Measurements from ENCODE around the gene RXFP2. TPM values are rescaled to one million over a fixed set of nuclear protein-coding genes. Genes with fewer than 3 reads are reported as not detected.

The RXFP2 gene
- total and polyA plus RNA-seq, 9 of the 15 experiments (the other 6 are each of a cell fraction or from before 2014, with no cell fraction given), result not detected

DNA sequence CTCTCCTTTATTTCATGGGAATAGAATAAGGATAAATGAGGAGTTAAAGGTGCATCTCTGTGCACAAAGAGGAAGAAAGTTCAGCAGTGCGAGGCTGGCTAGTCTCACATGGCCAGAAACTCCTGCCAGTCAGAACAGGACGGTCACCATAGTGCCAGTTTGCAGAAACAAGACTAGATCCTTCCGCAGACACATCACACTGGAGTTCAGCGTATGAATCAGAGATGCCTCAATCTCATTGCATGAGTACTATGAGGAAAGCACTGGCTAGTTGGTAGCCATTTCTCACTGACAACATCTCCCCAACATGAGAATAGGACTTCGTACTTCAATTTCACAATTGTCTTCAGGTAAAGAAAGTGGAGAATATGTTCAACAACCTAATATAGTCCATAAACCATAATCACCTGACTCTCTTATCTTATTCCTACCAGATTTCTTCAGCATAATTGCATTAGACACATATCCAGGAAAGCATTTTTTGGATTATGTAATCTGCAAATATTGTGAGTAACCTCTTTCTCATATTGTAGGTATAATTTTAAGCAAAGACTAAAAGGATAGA, 34.9 kb downstream of the RXFP2 start (continued):
- TF ChIP-seq CUX1 (CRISPR knock-in tag; IDR thresholded peaks at IDR 0.05), result no peak

- BruUV-seq (replicated peaks), result no TSS peak
- POLR2A ChIA-PET, result no interaction called here
- FAIRE-seq, result no peak
- H3K9me3 ChIP-seq (replicated peaks; ENCODE audit: control insufficient read depth, insufficient read depth, low read depth, low read length), result no peaks in the 10 kb centered on the region
- ATAC-seq, result no peak
- no peak overlapping the region for H2AFZ ChIP-seq (ENCODE audit: low read depth, low read length)
- no peak overlapping the region for H3K4me3 ChIP-seq
- no peak overlapping the region for H3K27ac ChIP-seq (ENCODE audit: extremely low read depth, low read depth, low read length)
- no peaks in the 10 kb centered on the region for H3K9me1 ChIP-seq (ENCODE audit: control insufficient read depth, insufficient read depth, low read length)
- intact Hi-C loops (cut with micrococcal nuclease), result no loop called here
- no peak overlapping the region for H3K9ac ChIP-seq (ENCODE audit: insufficient read depth in 1 of 2, low read depth in 2 of 2, low read length in 2 of 2)
- H3K4me2 ChIP-seq (ENCODE audit: insufficient read depth, low read length), result no peak overlapping the region
- H3K27me3 ChIP-seq (ENCODE audit: control insufficient read depth in 2 of 2, insufficient read depth in 2 of 2, low read length in 2 of 2), result no peaks in the 10 kb centered on the region
- no peaks in the 10 kb centered on the region for H3K36me3 ChIP-seq (ENCODE audit: control insufficient read depth, insufficient read depth, low read length)
- H3K4me1 ChIP-seq (replicated peaks in 1 of 2; ENCODE audit: control insufficient read depth in 2 of 2, insufficient read depth in 2 of 2, low read length in 2 of 2), result no peaks in the 10 kb centered on the region
- in situ Hi-C loops (cut with MboI), result no loop called here
- no peaks in the 10 kb centered on the region for H3K79me2 ChIP-seq (ENCODE audit: control insufficient read depth, insufficient read depth, low read length)
- no peak for DNase-seq (ENCODE audit: extremely low read depth in 1 of 4, low spot score in 3 of 4)
- CTCF ChIA-PET (ENCODE audit: low intra/inter-chr PET ratio), result no interaction called here
- H4K20me1 ChIP-seq (replicated peaks; ENCODE audit: control insufficient read depth, insufficient read depth, low read length), result no peaks in the 10 kb centered on the region
- WGBS (ENCODE audit: insufficient coverage, low coverage, missing lambda C conversion rate), result 0% methylated on average over 1 of the region's 2 CpGs
- TF ChIP-seq THAP12 (CRISPR knock-in tag; IDR thresholded peaks at IDR 0.05) (no peak), BHLHE40 (IDR thresholded peaks at IDR 0.05; ENCODE audit: low read length) (no peak), ZBTB26 (CRISPR knock-in tag; IDR thresholded peaks at IDR 0.05) (no peak), FOXA1 (IDR thresholded peaks at IDR 0.05; ENCODE audit: borderline replicate concordance) (no peak), ZNF583 (CRISPR knock-in tag; IDR thresholded peaks at IDR 0.05) (no peak), ZNF778 (CRISPR knock-in tag; IDR thresholded peaks at IDR 0.05) (no peak)
Observed at GRCh38 chr13:31775148-31775547, 35.8 kb downstream of the RXFP2 start.

All from K562 (cell line).